ENCODE results near the gene DHRS12.

DHRS12 gene

DNA sequence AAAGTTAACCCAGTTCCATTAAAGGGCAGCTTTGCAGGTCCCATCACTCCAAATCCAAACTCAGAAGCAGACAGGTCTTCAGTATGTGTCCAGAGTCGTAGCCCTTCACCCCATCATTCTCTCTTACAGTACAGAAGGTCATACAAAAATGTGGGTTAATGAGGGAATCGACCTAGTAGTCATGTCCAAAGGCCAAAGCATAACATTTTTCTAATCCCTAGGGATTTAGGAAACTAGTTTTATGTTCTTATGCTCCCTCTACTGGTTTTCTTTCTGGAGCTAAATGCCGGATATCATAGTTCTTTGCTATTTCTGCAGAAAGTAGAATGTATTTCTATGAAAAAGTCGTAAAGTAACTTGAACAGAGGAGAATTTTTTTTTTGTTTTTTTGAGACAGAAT is 72.2 kb downstream of the DHRS12 start:
- no peak for FAIRE-seq

GRCh38 chr13:51730927-51731326 is 73.0 kb downstream of the DHRS12 start:
- DNase-seq (ENCODE audit: insufficient read length, low spot score) (no peak), FAIRE-seq (no peak)

More for the DNA sequence above, 72.2 kb downstream of the DHRS12 start:
- DNase-seq (ENCODE audit: insufficient read length, low spot score) = no peak

- FAIRE-seq (no peak), DNase-seq (ENCODE audit: insufficient read length, low spot score) (no peak)
Measured at GRCh38 chr13:51729866-51730553, 74.0 kb downstream of the DHRS12 start.

DNA sequence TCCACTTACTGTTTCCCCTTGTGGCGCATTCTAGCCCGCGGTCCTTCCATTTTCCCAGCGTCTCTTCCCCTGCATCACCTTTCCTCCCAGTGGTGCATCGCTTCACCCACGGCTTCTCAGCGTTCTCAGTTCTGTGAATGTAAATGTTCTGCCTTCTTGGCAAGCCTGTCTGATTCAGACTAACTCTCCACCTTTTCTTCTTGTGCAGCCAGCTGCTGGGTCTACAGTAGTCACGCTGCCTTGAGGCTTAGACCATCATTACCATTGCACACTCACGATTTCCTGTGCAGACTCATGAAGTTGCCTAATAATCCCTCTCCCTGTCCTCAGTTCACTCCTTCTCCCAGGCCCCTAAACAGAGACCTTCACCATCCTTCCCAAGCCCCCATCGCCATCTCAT is 75.0 kb downstream of the DHRS12 start:
- no peak for DNase-seq (ENCODE audit: insufficient read length, low spot score)
- no peak for FAIRE-seq

GRCh38 chr13:51728275-51728673 is 75.7 kb downstream of the DHRS12 start:
- DNase-seq (ENCODE audit: insufficient read length, low spot score) (no peak), FAIRE-seq (no peak)

- FAIRE-seq = no peak
- DNase-seq (ENCODE audit: insufficient read length, low spot score) = no peak
Measured at GRCh38 chr13:51727634-51728274, 76.2 kb downstream of the DHRS12 start.

- no peak for FAIRE-seq
- DNase-seq (ENCODE audit: insufficient read length, low spot score) = no peak
Measured at GRCh38 chr13:51726446-51727193, 77.3 kb downstream of the DHRS12 start.

DNA sequence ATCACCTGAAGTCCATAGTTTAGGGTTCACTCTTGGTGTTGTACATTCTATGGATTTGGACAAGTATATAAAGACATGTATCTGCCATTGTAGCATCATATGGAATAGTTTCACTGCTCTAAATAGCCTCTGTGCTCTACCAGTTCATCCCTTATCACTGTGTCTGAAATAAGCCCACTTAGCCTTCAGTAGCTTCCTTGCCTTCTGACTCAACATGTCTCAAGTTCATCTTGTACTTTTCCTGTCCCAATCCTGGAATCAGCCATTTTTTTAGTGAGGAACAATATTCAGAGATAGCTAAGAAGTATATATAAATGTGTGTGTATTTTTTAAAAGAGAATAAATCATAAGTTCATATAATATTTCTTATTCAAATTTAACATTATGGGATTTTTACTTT is 79.2 kb downstream of the DHRS12 start:
- DNase-seq (ENCODE audit: insufficient read length, low spot score) (no peak), FAIRE-seq (no peak)

DNA sequence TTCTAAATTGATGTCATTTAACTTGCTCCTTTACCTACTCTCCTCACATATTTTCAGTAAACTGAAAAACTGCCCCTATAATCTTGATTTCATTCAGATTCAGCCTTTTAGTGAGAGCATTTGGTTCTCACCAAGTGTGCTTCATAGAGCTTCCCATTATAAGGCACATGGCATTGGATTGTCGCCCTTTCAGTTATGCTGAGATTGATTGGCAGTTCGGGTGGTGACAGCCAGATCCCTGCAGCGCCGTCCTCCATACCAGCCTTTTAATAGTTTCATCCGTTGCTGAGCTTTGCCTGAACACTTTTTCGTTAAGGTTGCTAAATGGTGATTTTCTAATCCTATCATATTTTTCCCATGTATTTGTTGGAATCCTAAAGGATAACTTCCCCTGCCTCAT is 80.4 kb downstream of the DHRS12 start:
- no peak for DNase-seq (ENCODE audit: insufficient read length, low spot score)
- FAIRE-seq = no peak

DNA sequence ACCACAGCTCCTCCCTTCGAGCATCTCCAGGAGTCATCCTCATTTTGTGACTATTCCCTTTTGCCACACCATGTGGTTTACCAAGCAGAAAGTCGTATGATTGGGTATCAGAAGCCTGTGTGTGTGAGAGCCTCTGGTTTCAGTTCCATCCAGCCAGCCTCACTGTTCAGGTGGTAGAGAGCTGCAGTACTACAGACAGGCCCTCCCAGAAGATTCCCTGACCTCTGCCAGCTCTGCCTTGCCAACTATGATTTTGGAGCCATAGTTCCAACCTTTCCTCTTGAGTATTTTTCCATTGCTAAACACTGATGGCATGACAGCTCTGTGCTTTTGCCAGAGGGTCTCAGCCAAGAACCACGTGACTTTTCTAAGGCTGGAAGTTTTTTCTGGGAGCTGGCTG is 82.5 kb downstream of the DHRS12 start:
- DNase-seq (ENCODE audit: insufficient read length, low spot score) (peak; percentile 15), FAIRE-seq (peak; percentile 45)

DNA sequence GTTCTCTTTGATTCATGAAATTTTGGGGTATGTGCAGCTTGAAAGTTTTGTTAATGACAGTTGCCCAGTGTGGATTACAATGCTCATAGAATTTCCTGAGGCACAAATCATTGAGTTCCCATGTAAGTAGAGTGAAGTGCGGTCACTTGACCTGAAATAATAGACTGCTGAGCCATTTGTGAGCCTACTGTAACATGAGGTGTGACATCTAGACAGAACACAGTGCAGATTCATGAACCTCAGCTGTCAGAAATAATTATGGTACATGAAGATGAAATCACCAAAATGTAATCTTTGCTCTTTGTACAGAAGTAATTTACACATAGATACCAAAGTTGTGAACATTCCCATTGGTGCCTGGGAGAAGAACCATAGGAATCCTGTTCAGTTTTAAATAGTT is 84.6 kb downstream of the DHRS12 start:
- DNase-seq (ENCODE audit: insufficient read length, low spot score) (no peak), FAIRE-seq (no peak)

Measured in GM19239 (cell line).